Fibroblast of lung (primary cell): Measurements from ENCODE around the gene PTPMT1. TPM values are rescaled to one million over a fixed set of nuclear protein-coding genes. Genes with fewer than 3 reads are reported as not detected.
A peak's percentile ranks its signal among the peaks of the same experiment; 100 is the strongest.

Experiments
- DNase-seq, 2 donors: peaks; one replicate each; pipeline versions ENCODE4 v3.0.0 to v3.0.0-alpha.2; 2010; ENCODE audit warnings: low read depth in 2 of 2
- H2AFZ ChIP-seq: 2 replicates; pipeline ENCODE4 v1.5.1; 2012; ENCODE audit warnings: low read length, control low read depth, inconsistent platforms
- H3K27ac ChIP-seq: 2 replicates; pipeline ENCODE4 v1.5.1; 2011; ENCODE audit warnings: low read length, control low read depth; ENCODE audit not compliant: insufficient read depth
- H3K27me3 ChIP-seq: 2 replicates; pipeline ENCODE4 v1.5.1; 2011; ENCODE audit warnings: mild to moderate bottlenecking, low read length; ENCODE audit not compliant: control insufficient read depth, insufficient read depth
- H3K36me3 ChIP-seq: 2 replicates; pipeline ENCODE4 v1.5.1; 2011; ENCODE audit warnings: low read length; ENCODE audit not compliant: control insufficient read depth, insufficient read depth
- H3K4me1 ChIP-seq: 2 replicates; pipeline ENCODE4 v1.5.1; 2011; ENCODE audit warnings: low read length; ENCODE audit not compliant: control insufficient read depth, insufficient read depth; ENCODE audit errors: extremely low read depth
- H3K4me2 ChIP-seq: 2 replicates; pipeline ENCODE4 v1.5.1; 2011; ENCODE audit warnings: low read length, control low read depth; ENCODE audit not compliant: insufficient read depth; ENCODE audit errors: extremely low read depth
- H3K4me3 ChIP-seq, 4 experiments: fragments of 200-600 bp in 1 of 4; sonication (generic) in 1 of 4; replicated peaks in 1 of 4; 2 replicates each; pipeline ENCODE4 v1.5.1; 2011 to 2016; ENCODE audit warnings: low read length in 4 of 4, low read depth in 3 of 4, mild to moderate bottlenecking in 3 of 4, control low read depth in 2 of 4, inconsistent platforms in 1 of 4, mixed read lengths in 1 of 4; ENCODE audit not compliant: insufficient read depth in 1 of 4; ENCODE audit errors: control extremely low read depth in 1 of 4
- H3K79me2 ChIP-seq: 2 replicates; pipeline ENCODE4 v1.5.1; 2012; ENCODE audit warnings: mild to moderate bottlenecking, low read length, inconsistent platforms; ENCODE audit not compliant: control insufficient read depth, insufficient read depth
- H3K9ac ChIP-seq: 2 replicates; pipeline ENCODE4 v1.5.1; 2011; ENCODE audit warnings: mild to moderate bottlenecking, low read length, control low read depth; ENCODE audit not compliant: insufficient read depth
- H3K9me3 ChIP-seq: 2 replicates; pipeline ENCODE4 v1.5.1; 2012; ENCODE audit warnings: low read depth, low read length; ENCODE audit not compliant: control insufficient read depth, insufficient read depth
- H4K20me1 ChIP-seq: 2 replicates; pipeline ENCODE4 v1.5.1; 2011; ENCODE audit warnings: low read length; ENCODE audit not compliant: control insufficient read depth, insufficient read depth; ENCODE audit errors: extremely low read depth
- EZH2 ChIP-seq: IDR thresholded peaks from 2 replicates; pipeline ENCODE4 v1.5.1; 2012; ENCODE audit warnings: low read length, control low read depth, mild to moderate bottlenecking; ENCODE audit errors: missing control alignments
- polyA plus RNA-seq, 2 donors: library from polyadenylated mRNA; depleted of rRNA in 1 of 2; stranded (reverse) in 1 of 2; unstranded in 1 of 2; fragments of >200 nt; gene quantifications; 2 replicates each; pipeline ENCODE4 v1.2.1, GENCODE V29; 2011 to 2012; ENCODE audit warnings: missing spikeins in 1 of 2
- total RNA-seq: library from RNA; depleted of rRNA; stranded (reverse); fragments of >200 nt; gene quantifications from 2 replicates; pipeline ENCODE4 v1.2.1, GENCODE V29; 2014
- TF ChIP-seq, protein P1 (sequence below), 2 donors: IDR thresholded peaks in 1 of 2; conservative IDR thresholded peaks in 1 of 2; 1 replicate in 1 of 2; 2 replicates in 1 of 2; pipeline ENCODE4 v1.5.1; 2011 to 2012; ENCODE audit warnings: low read length in 2 of 2, control low read depth in 1 of 2, inconsistent platforms in 1 of 2, low read depth in 1 of 2, mild to moderate bottlenecking in 1 of 2

PTPMT1 gene
- total and polyA plus RNA-seq, 2 donors (not counting 1 experiment from before 2014, with no cell fraction given) = 55.4 to 84.9 TPM

DNA sequence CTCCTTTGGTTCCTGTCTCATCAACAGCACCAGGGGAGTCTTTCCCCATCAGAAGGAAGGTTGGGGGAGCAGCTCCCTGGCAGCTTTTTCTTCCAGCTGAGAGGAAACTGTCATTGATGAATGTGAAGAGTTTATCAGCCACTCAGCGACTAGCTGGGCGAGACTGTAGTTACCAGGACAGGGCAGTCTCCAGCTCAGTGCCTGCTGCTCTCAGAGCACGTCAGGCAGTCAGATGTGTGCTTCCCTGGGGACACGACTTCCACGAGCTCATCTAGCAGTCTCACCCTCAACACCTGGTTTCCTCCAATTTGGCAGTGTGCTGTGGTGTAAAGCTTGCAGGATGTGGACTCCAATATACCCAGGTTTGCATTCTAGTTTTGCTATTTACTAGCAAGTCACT lies 41.3 kb downstream of the PTPMT1 start:
- Histone ChIP-seq H3K36me3 (no peaks in the 10 kb centered on the region), H3K27me3 (no peaks in the 10 kb centered on the region), H3K79me2 (no peaks in the 10 kb centered on the region), H3K9me3 (no peaks in the 10 kb centered on the region), H4K20me1 (no peaks in the 10 kb centered on the region), H2AFZ (no peak overlapping the region), H3K27ac (peak overlapping the region; percentile 4), H3K9ac (no peak overlapping the region), H3K4me1 (peaks cover 13% of the 10 kb centered on the region), H3K4me2 (peak overlapping the region; percentile 11), H3K4me3 (no peak overlapping the region)
- no peak for TF ChIP-seq EZH2
- TF ChIP-seq, protein P1, sequence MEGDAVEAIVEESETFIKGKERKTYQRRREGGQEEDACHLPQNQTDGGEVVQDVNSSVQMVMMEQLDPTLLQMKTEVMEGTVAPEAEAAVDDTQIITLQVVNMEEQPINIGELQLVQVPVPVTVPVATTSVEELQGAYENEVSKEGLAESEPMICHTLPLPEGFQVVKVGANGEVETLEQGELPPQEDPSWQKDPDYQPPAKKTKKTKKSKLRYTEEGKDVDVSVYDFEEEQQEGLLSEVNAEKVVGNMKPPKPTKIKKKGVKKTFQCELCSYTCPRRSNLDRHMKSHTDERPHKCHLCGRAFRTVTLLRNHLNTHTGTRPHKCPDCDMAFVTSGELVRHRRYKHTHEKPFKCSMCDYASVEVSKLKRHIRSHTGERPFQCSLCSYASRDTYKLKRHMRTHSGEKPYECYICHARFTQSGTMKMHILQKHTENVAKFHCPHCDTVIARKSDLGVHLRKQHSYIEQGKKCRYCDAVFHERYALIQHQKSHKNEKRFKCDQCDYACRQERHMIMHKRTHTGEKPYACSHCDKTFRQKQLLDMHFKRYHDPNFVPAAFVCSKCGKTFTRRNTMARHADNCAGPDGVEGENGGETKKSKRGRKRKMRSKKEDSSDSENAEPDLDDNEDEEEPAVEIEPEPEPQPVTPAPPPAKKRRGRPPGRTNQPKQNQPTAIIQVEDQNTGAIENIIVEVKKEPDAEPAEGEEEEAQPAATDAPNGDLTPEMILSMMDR (conservative IDR thresholded peaks at IDR 0.05 in 1 of 2, IDR thresholded peaks at IDR 0.05 in 1 of 2; ENCODE audit: low read depth in 1 of 2, low read length in 2 of 2) = no peak
- peak in 1 of 2 donors; percentile 44 for DNase-seq

GRCh38 chr11:47607380-47607779 lies 42.0 kb downstream of the PTPMT1 start:
- peak; percentile 87 to 96 for DNase-seq

GRCh38 chr11:47609675-47610074 lies 44.3 kb downstream of the PTPMT1 start:
- Histone ChIP-seq H3K4me2 (no peak overlapping the region), H3K27me3 (no peaks in the 10 kb centered on the region), H3K4me3 (no peak overlapping the region), H3K9ac (no peak overlapping the region), H3K36me3 (no peaks in the 10 kb centered on the region), H4K20me1 (no peaks in the 10 kb centered on the region), H3K9me3 (no peaks in the 10 kb centered on the region), H3K79me2 (no peaks in the 10 kb centered on the region), H3K4me1 (peaks cover 13% of the 10 kb centered on the region), H2AFZ (no peak overlapping the region), H3K27ac (no peak overlapping the region)
- DNase-seq = no peak
- TF ChIP-seq EZH2 = no peak
- TF ChIP-seq, protein P1 (conservative IDR thresholded peaks at IDR 0.05 in 1 of 2, IDR thresholded peaks at IDR 0.05 in 1 of 2; ENCODE audit: low read depth in 1 of 2, low read length in 2 of 2) = no peak

More at GRCh38 chr11:47607380-47607779, 42.0 kb downstream of the PTPMT1 start:
- H3K9ac ChIP-seq = no peak overlapping the region
- H3K4me3 ChIP-seq = no peak overlapping the region
- H3K27me3 ChIP-seq = no peaks in the 10 kb centered on the region
- no peaks in the 10 kb centered on the region for H3K9me3 ChIP-seq
- no peak overlapping the region for H2AFZ ChIP-seq
- peaks cover 13% of the 10 kb centered on the region for H3K4me1 ChIP-seq
- H4K20me1 ChIP-seq = no peaks in the 10 kb centered on the region
- TF ChIP-seq, protein P1 (conservative IDR thresholded peaks at IDR 0.05 in 1 of 2, IDR thresholded peaks at IDR 0.05 in 1 of 2; ENCODE audit: low read depth in 1 of 2, low read length in 2 of 2) = no peak
- no peak for TF ChIP-seq EZH2
- H3K4me2 ChIP-seq = peak overlapping the region; percentile 48
- H3K27ac ChIP-seq = peak overlapping the region; percentile 4
- H3K36me3 ChIP-seq = no peaks in the 10 kb centered on the region
- no peaks in the 10 kb centered on the region for H3K79me2 ChIP-seq
